HG03135 (cell line): ENCODE results near the gene C17orf50.

Experiments
- ATAC-seq: cut with Tn5 transposase; IDR thresholded peaks from one replicate; pipeline ENCODE4 v1.9.1; 2021; ENCODE audit warnings: mild to moderate bottlenecking, moderate library complexity; ENCODE audit not compliant: unreplicated experiment

Gene C17orf50

GRCh38 chr17:35760587-35760986, at the start of gene C17orf50:
Gene C17orf50, plus strand, starts transcription at chr17:35760887. Its CDS starts 55 bp downstream, at chr17:35760942.
- no peak for ATAC-seq

- no peak for ATAC-seq
Measured at GRCh38 chr17:35710950-35711349, 49.7 kb upstream of the C17orf50 start.

GRCh38 chr17:35713069-35713728, 47.5 kb upstream of the C17orf50 start:
- ATAC-seq = no peak

GRCh38 chr17:35714988-35715387, 45.7 kb upstream of the C17orf50 start:
- no peak for ATAC-seq

- no peak for ATAC-seq
Measured at GRCh38 chr17:35715416-35715815, 45.3 kb upstream of the C17orf50 start.

- no peak for ATAC-seq
Measured at GRCh38 chr17:35716173-35716572, 44.5 kb upstream of the C17orf50 start.

GRCh38 chr17:35716897-35717465, 43.7 kb upstream of the C17orf50 start:
- ATAC-seq = no peak

GRCh38 chr17:35717475-35717874, 43.2 kb upstream of the C17orf50 start:
- no peak for ATAC-seq

GRCh38 chr17:35723735-35724134, 37.0 kb upstream of the C17orf50 start:
- ATAC-seq = no peak

GRCh38 chr17:35725058-35725457, 35.6 kb upstream of the C17orf50 start:
- no peak for ATAC-seq

- no peak for ATAC-seq
Measured at GRCh38 chr17:35725802-35726126, 34.9 kb upstream of the C17orf50 start.

- ATAC-seq = no peak
Measured at GRCh38 chr17:35726127-35726952, 34.3 kb upstream of the C17orf50 start.

- ATAC-seq = no peak
Measured at GRCh38 chr17:35726953-35727460, 33.7 kb upstream of the C17orf50 start.

GRCh38 chr17:35727635-35728034, 33.1 kb upstream of the C17orf50 start:
- no peak for ATAC-seq

GRCh38 chr17:35728551-35728950, 32.1 kb upstream of the C17orf50 start:
- ATAC-seq = no peak

GRCh38 chr17:35729405-35729833, 31.3 kb upstream of the C17orf50 start:
- ATAC-seq = no peak

GRCh38 chr17:35730400-35731005, 30.2 kb upstream of the C17orf50 start:
- ATAC-seq = no peak

GRCh38 chr17:35731239-35731916, 29.3 kb upstream of the C17orf50 start, which contains the start of gene RASL10B:
Gene RASL10B, plus strand, starts transcription at chr17:35731639. Its CDS starts 3,546 bp downstream, at chr17:35735185.
- no peak for ATAC-seq

- no peak for ATAC-seq
Measured at GRCh38 chr17:35731917-35732805, 28.5 kb upstream of the C17orf50 start.

- no peak for ATAC-seq
Measured at GRCh38 chr17:35732806-35733136, 27.9 kb upstream of the C17orf50 start.
